Dendritic cell treated with granulocyte-macrophage colony-stimulating factor and Interleukin-4, amounts not matched to agents 40 ng/mL and 50 ng/mL, for 4 days (primary cell): Measurements from ENCODE around the gene IRF7.
A peak's percentile ranks its signal among the peaks of the same experiment; 100 is the strongest.
"Not testable (repeated sequence)": the region's sequence is repeated elsewhere in the genome, so short reads cannot be mapped to it uniquely, and the experiment has no call there.

Experiments
- H3K27ac Mint-ChIP-seq: one replicate; pipeline ENCODE4 v1.8.0; 2022; ENCODE audit warnings: mild to moderate bottlenecking, mixed read lengths
- H3K27me3 Mint-ChIP-seq: one replicate; pipeline ENCODE4 v1.8.0; 2022; ENCODE audit warnings: mild to moderate bottlenecking, mixed read lengths
- H3K36me3 Mint-ChIP-seq: one replicate; pipeline ENCODE4 v1.8.0; 2022; ENCODE audit warnings: low read depth, mixed read lengths
- H3K4me1 Mint-ChIP-seq: one replicate; pipeline ENCODE4 v1.8.0; 2022; ENCODE audit warnings: low read depth, mixed read lengths
- H3K4me3 Mint-ChIP-seq: one replicate; pipeline ENCODE4 v1.8.0; 2022; ENCODE audit warnings: mild to moderate bottlenecking, moderate library complexity, mixed read lengths
- H3K9me3 Mint-ChIP-seq: one replicate; pipeline ENCODE4 v1.8.0; 2022; ENCODE audit warnings: mixed read lengths
- intact Hi-C: fragments of 100-400 bp; cut with micrococcal nuclease; formaldehyde crosslinking; loops from one replicate; pipeline ENCODE4 v1.15.0; 2022

Gene IRF7

GRCh38 chr11:650482-650881 lies 34.7 kb upstream of the IRF7 start:
- Mint-ChIP-seq H3K4me1 (peaks cover 13% of the 10 kb centered on the region), H3K27ac (no peak overlapping the region), H3K4me3 (no peak overlapping the region), H3K9me3 (no peaks in the 10 kb centered on the region), H3K36me3 (peaks cover 80% of the 10 kb centered on the region), H3K27me3 (no peaks in the 10 kb centered on the region)
- intact Hi-C loops = no loop called here

DNA sequence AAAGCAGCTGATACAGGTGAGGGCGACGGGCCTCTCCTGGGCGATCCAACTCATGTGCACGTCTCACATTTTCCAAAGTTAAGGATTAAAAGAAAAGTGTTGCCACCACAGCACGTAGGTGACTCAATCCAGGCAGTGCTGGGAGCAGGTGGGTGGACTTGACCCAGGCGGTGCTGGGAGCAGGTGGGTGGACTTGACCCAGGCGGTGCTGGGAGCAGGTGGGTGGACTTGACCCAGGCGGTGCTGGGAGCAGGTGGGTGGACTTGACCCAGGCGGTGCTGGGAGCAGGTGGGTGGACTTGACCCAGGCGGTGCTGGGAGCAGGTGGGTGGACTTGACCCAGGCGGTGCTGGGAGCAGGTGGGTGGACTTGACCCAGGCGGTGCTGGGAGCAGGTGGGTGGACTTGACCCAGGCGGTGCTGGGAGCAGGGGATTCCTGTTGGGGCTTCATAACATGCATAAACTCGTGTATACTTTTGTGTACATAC lies 32.0 kb upstream of the IRF7 start:
- H3K36me3 Mint-ChIP-seq = peaks cover 91% of the 10 kb centered on the region
- H3K9me3 Mint-ChIP-seq, H3K4me1 Mint-ChIP-seq, H3K27ac Mint-ChIP-seq, intact Hi-C loops, H3K27me3 Mint-ChIP-seq, H3K4me3 Mint-ChIP-seq: not testable (repeated sequence)

DNA sequence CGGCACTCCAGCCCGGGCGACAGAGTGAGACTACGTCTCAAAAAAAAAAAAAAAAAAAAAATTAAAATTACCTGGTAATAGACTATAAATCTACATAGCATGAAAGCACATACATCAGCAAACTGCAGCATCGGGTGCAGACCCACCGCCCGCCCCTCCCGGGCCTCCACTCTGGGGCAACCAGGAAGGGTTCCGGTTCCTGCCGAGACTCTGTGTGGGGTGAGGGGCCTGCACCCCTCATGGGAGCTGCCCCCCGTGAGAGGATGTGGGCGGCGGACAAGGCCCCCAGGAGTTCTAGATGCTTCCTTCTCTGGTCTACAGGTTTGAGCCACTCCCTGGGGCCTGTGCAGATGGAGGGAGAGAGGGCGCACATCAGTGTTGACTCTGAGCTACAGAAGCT lies 30.5 kb upstream of the IRF7 start:
- intact Hi-C loops = no loop called here
- H3K36me3 Mint-ChIP-seq = peaks cover 93% of the 10 kb centered on the region
- H3K27ac Mint-ChIP-seq = no peak overlapping the region
- H3K4me3 Mint-ChIP-seq = no peak overlapping the region
- H3K9me3 Mint-ChIP-seq = no peaks in the 10 kb centered on the region
- H3K27me3 Mint-ChIP-seq = peaks cover 6% of the 10 kb centered on the region
- H3K4me1 Mint-ChIP-seq = peaks cover 2% of the 10 kb centered on the region

GRCh38 chr11:645536-645935 lies 29.8 kb upstream of the IRF7 start:
- no peak overlapping the region for H3K27ac Mint-ChIP-seq

DNA sequence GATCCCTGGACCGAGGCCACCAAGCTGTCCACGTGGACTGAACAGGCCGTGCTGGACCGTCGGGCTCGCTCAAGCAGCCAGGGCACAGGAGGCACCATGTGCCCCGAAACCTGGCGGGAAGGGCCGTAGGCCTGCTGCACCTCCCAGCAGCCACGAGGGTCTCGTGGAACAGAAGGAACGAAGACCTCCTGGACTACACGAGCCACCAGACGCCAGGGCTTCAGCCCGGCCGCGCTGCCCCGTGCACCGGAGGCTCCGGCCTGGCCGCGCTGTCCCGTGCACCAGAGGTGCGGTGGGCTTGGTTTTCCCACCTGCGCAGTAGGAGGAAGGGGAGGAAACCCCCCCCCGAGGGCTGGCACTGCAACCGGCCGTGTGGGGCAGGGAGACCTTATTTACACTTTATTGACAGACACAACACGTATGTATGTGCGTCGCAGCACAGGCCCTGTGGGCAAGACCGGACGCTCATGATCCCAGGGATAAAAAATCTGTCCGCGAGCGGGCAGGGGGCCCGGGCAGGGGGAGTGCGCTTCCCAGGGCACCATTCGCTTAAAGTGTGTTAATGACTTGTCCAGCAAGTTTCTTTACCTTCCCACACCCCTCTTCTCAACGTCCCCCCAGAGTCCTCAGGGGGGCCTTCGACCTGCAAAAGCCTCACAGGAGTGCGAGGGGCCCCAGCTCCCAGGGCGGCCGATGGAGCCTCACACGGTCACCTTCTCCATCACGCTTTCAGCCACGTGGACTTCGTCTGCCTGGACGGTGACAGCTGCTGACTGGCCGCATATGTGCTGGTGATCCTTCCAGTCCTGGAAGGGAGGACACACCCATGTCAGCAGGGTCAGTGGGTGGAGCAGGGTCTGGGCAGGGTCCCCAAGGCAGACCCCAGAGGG lies 28.3 kb upstream of the IRF7 start:
- H3K27ac Mint-ChIP-seq = no peak overlapping the region
- H3K9me3 Mint-ChIP-seq = no peaks in the 10 kb centered on the region
- intact Hi-C loops = no loop called here
- peaks cover 72% of the 10 kb centered on the region for H3K36me3 Mint-ChIP-seq
- peaks cover 13% of the 10 kb centered on the region for H3K4me1 Mint-ChIP-seq
- peaks cover 21% of the 10 kb centered on the region for H3K27me3 Mint-ChIP-seq
- no peak overlapping the region for H3K4me3 Mint-ChIP-seq

More at GRCh38 chr11:645536-645935, 29.8 kb upstream of the IRF7 start:
- H3K4me3 Mint-ChIP-seq = no peak overlapping the region
- H3K4me1 Mint-ChIP-seq = peaks cover 8% of the 10 kb centered on the region
- H3K9me3 Mint-ChIP-seq = no peaks in the 10 kb centered on the region
- H3K36me3 Mint-ChIP-seq = peaks cover 86% of the 10 kb centered on the region
- intact Hi-C loops = no loop called here
- H3K27me3 Mint-ChIP-seq = peaks cover 10% of the 10 kb centered on the region

GRCh38 chr11:643366-643765 lies 27.6 kb upstream of the IRF7 start:
- no peaks in the 10 kb centered on the region for H3K9me3 Mint-ChIP-seq
- no peak overlapping the region for H3K27ac Mint-ChIP-seq
- intact Hi-C loops = no loop called here
- H3K4me3 Mint-ChIP-seq = no peak overlapping the region
- H3K36me3 Mint-ChIP-seq = peaks cover 71% of the 10 kb centered on the region
- peaks cover 29% of the 10 kb centered on the region for H3K27me3 Mint-ChIP-seq
- H3K4me1 Mint-ChIP-seq = peaks cover 13% of the 10 kb centered on the region

DNA sequence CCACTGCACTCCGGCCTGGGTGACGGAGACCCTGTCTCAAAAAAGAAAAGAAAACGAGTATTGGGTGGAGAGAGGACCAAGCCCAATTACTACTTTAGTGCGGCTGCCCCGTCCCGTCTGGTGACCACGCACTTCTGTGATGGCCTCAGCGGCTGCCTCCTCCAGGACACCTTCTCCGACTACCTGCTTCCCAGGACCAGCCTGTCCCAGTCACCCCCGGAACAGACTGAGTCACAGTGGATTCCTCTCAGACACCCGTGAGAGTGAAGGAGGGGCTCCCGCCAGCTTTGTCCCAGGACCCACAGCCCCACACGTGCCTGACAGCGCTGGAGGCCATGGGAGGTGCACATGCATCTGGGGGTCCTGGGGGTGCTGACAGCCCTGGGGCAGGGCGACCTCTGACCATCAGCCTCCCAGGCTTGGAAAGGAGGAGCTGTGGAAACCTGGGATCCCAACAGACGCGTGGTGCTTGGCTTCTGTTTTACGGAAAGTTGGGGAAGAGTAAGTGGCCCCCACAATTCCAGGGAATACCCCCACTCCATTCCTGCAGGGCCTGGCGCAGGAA lies 26.1 kb upstream of the IRF7 start:
- H3K4me3 Mint-ChIP-seq = no peak overlapping the region
- no peaks in the 10 kb centered on the region for H3K9me3 Mint-ChIP-seq
- peaks cover 40% of the 10 kb centered on the region for H3K27me3 Mint-ChIP-seq
- intact Hi-C loops = no loop called here
- H3K36me3 Mint-ChIP-seq = peaks cover 63% of the 10 kb centered on the region
- H3K27ac Mint-ChIP-seq = no peak overlapping the region
- peaks cover 21% of the 10 kb centered on the region for H3K4me1 Mint-ChIP-seq

DNA sequence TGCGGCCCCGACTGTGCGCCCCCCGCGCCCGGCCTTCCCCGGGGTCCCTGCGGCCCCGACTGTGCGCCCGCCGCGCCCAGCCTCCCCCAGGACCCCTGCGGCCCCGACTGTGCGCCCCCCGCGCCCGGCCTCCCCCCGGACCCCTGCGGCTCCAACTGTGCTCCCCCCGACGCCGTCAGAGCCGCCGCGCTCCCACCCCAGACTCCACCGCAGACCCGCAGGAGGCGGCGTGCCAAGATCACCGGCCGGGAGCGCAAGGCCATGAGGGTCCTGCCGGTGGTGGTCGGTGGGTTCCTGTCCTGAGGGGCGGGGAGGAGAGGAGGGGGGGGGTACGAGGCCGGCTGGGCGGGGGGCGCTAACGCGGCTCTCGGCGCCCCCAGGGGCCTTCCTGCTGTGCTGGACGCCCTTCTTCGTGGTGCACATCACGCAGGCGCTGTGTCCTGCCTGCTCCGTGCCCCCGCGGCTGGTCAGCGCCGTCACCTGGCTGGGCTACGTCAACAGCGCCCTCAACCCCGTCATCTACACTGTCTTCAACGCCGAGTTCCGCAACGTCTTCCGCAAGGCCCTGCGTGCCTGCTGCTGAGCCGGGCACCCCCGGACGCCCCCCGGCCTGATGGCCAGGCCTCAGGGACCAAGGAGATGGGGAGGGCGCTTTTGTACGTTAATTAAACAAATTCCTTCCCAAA lies 24.4 kb upstream of the IRF7 start:
- Mint-ChIP-seq H3K27me3 (peaks cover 55% of the 10 kb centered on the region), H3K9me3 (no peaks in the 10 kb centered on the region), H3K4me3 (peak overlapping the region; percentile 64), H3K27ac (peak overlapping the region; percentile 71), H3K4me1 (peaks cover 26% of the 10 kb centered on the region), H3K36me3 (peaks cover 61% of the 10 kb centered on the region)
- intact Hi-C loops = no loop called here

GRCh38 chr11:639332-639955 lies 23.7 kb upstream of the IRF7 start:
- intact Hi-C loops = no loop called here
- peaks cover 26% of the 10 kb centered on the region for H3K4me1 Mint-ChIP-seq
- peaks cover 54% of the 10 kb centered on the region for H3K36me3 Mint-ChIP-seq
- H3K27ac Mint-ChIP-seq = no peak overlapping the region
- H3K9me3 Mint-ChIP-seq = no peaks in the 10 kb centered on the region
- no peak overlapping the region for H3K4me3 Mint-ChIP-seq
- peaks cover 55% of the 10 kb centered on the region for H3K27me3 Mint-ChIP-seq

DNA sequence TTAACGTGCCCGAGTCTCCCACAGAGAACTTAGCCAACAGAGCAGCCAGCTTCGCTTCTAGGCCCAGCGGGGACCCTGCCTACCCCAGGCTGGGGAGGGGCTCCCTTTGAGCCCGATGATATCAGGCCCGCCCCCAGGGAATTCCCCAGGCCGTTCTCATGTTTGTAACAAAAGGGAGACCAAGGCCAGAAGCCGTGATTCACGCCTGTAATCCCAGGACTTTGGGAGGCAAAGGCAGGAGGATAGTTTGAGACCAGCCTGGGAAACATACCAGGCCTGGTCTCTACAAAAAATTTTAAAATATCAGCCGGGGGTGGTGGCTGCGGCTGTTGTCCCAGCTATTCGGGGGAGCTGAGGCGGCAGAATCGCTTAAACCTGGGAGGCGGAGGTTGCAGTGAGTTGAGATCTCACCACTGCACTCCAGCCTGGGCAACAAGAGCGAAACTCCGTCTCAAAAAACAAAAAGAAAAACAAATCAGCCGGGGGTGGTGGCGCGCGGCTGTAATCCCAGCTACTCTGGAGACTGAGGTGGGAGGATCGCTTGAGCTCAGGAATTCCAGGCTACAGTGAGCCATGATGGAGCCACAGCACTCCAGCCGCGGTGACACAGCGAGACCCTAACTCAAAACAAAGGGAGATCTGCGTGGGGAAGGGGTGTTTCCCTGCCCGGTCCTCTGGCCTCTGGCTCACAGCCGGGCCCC lies 23.0 kb upstream of the IRF7 start:
- Mint-ChIP-seq H3K4me3 (no peak overlapping the region), H3K4me1 (peaks cover 26% of the 10 kb centered on the region), H3K27ac (no peak overlapping the region), H3K36me3 (peaks cover 48% of the 10 kb centered on the region), H3K27me3 (peaks cover 55% of the 10 kb centered on the region), H3K9me3 (no peaks in the 10 kb centered on the region)
- intact Hi-C loops = no loop called here

GRCh38 chr11:637593-638521 lies 22.1 kb upstream of the IRF7 start:
- intact Hi-C loops = no loop called here
- Mint-ChIP-seq H3K4me3 (peak overlapping the region; percentile 27), H3K9me3 (no peaks in the 10 kb centered on the region), H3K4me1 (peaks cover 26% of the 10 kb centered on the region), H3K27me3 (peaks cover 55% of the 10 kb centered on the region), H3K36me3 (peaks cover 41% of the 10 kb centered on the region), H3K27ac (no peak overlapping the region)

DNA sequence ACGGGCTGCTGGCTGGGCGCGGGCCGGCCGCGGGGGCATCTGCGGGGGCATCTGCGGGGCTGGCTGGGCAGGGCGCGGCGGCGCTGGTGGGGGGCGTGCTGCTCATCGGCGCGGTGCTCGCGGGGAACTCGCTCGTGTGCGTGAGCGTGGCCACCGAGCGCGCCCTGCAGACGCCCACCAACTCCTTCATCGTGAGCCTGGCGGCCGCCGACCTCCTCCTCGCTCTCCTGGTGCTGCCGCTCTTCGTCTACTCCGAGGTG lies 21.5 kb upstream of the IRF7 start:
- peaks cover 26% of the 10 kb centered on the region for H3K4me1 Mint-ChIP-seq
- H3K9me3 Mint-ChIP-seq = no peaks in the 10 kb centered on the region
- peaks cover 55% of the 10 kb centered on the region for H3K27me3 Mint-ChIP-seq
- H3K27ac Mint-ChIP-seq = no peak overlapping the region
- H3K36me3 Mint-ChIP-seq = peaks cover 38% of the 10 kb centered on the region
- intact Hi-C loops = no loop called here
- peak overlapping the region; percentile 27 for H3K4me3 Mint-ChIP-seq
